Measurements from ENCODE around the gene TAOK1. TPM values are rescaled to one million over a fixed set of nuclear protein-coding genes. Genes with fewer than 3 reads are reported as not detected.

TAOK1 gene
- total and polyA plus RNA-seq, 9 of the 15 experiments (the other 6 are each of a cell fraction or from before 2014, with no cell fraction given): 3.2 to 33.1 (median 16.5) TPM

GRCh38 chr17:29593591-29594518, 203.7 kb downstream of the TAOK1 start (continued):
- TF ChIP-seq OTX1 (CRISPR knock-in tag; IDR thresholded peaks at IDR 0.05) (no peak), FOXM1 (IDR thresholded peaks at IDR 0.05; ENCODE audit: low read depth) (no peak), FOXM1 (CRISPR knock-in tag; IDR thresholded peaks at IDR 0.05; ENCODE audit: low read depth) (no peak), ZNF280B (CRISPR knock-in tag; IDR thresholded peaks at IDR 0.05) (no peak), EZH2 (IDR thresholded peaks at IDR 0.05; ENCODE audit: borderline replicate concordance, low read depth, low read length) (no peak), MYNN (IDR thresholded peaks at IDR 0.05) (no peak), MYNN (CRISPR knock-in tag; IDR thresholded peaks at IDR 0.05) (peak; percentile 85), RNF219 (CRISPR knock-in tag; IDR thresholded peaks at IDR 0.05) (no peak), ZNF511 (CRISPR knock-in tag; IDR thresholded peaks at IDR 0.05) (peak; percentile 99), HBP1 (CRISPR knock-in tag; IDR thresholded peaks at IDR 0.05) (no peak), POLR2AphosphoS5 (IDR thresholded peaks at IDR 0.05; ENCODE audit: control insufficient read depth, insufficient read depth, low read depth, low read length) (no peak), ZBTB7A (IDR thresholded peaks at IDR 0.05; ENCODE audit: borderline replicate concordance, control insufficient read depth, low read depth, low read length) (peak; percentile 98), ZNF347 (CRISPR knock-in tag; IDR thresholded peaks at IDR 0.05; ENCODE audit: low read depth) (no peak), COPS2 (conservative IDR thresholded peaks at IDR 0.05) (no peak), WHSC1 (IDR thresholded peaks at IDR 0.05; ENCODE audit: low read length) (no peak), TAF1 (IDR thresholded peaks at IDR 0.05; ENCODE audit: control insufficient read depth, extremely low read depth, insufficient read depth, low read length, severe bottlenecking) (no peak), ETV5 (CRISPR knock-in tag; IDR thresholded peaks at IDR 0.05; ENCODE audit: low read depth) (no peak), JUND (IDR thresholded peaks at IDR 0.05; ENCODE audit: borderline replicate concordance, low read depth, low read length) (no peak), JUND (tag; IDR thresholded peaks at IDR 0.05; ENCODE audit: borderline replicate concordance, low read depth, low read length) (no peak), E2F5 (CRISPR knock-in tag; IDR thresholded peaks at IDR 0.05) (peak; percentile 73; the same call in 1 of the 2 replicates), MIER1 (IDR thresholded peaks at IDR 0.05; ENCODE audit: low read depth) (peak; percentile 95), MTA2 (IDR thresholded peaks at IDR 0.05; ENCODE audit: low read depth) (no peak)

Measured in K562 (cell line).